HEK293T (cell line): ENCODE results near the gene SDS.

Experiments
- BHLHE40 ChIP-seq: fragments of 450-650 bp; IDR thresholded peaks from 2 replicates; pipeline ENCODE4 v1.6.1; 2016; ENCODE audit warnings: mild to moderate bottlenecking, moderate library complexity, borderline replicate concordance
- CTBP1 ChIP-seq: fragments of 450-650 bp; IDR thresholded peaks from 2 replicates; pipeline ENCODE4 v1.6.1; 2016; ENCODE audit warnings: borderline replicate concordance
- ELF4 ChIP-seq: fragments of 450-650 bp; IDR thresholded peaks from 2 replicates; pipeline ENCODE4 v1.6.1; 2017; ENCODE audit warnings: antibody characterized with exemption
- FOXA1 ChIP-seq: fragments of 450-650 bp; IDR thresholded peaks from 2 replicates; pipeline ENCODE4 v1.6.1; 2016; ENCODE audit warnings: mild to moderate bottlenecking
- FOXK2 ChIP-seq: fragments of 450-650 bp; IDR thresholded peaks from 2 replicates; pipeline ENCODE4 v1.6.1; 2016; ENCODE audit warnings: mild to moderate bottlenecking
- FOXM1 ChIP-seq: fragments of 450-650 bp; IDR thresholded peaks from 2 replicates; pipeline ENCODE4 v1.6.1; 2017; ENCODE audit warnings: mild to moderate bottlenecking, borderline replicate concordance
- L3MBTL2 ChIP-seq: fragments of 450-650 bp; conservative IDR thresholded peaks from 2 replicates; pipeline ENCODE4 v1.6.1; 2016; ENCODE audit warnings: mild to moderate bottlenecking
- LEF1 ChIP-seq: fragments of 450-650 bp; IDR thresholded peaks from 2 replicates; pipeline ENCODE4 v1.6.1; 2017; ENCODE audit warnings: mild to moderate bottlenecking, borderline replicate concordance
- SP1 ChIP-seq: fragments of 450-650 bp; IDR thresholded peaks from 2 replicates; pipeline ENCODE4 v1.6.1; 2017
- SUZ12 ChIP-seq: fragments of 450-650 bp; IDR thresholded peaks from 2 replicates; pipeline ENCODE4 v1.6.1; 2016; ENCODE audit warnings: mild to moderate bottlenecking
- TARDBP ChIP-seq: fragments of 450-650 bp; IDR thresholded peaks from 2 replicates; pipeline ENCODE4 v1.6.1; 2016
- ZNF384 ChIP-seq: fragments of 450-650 bp; IDR thresholded peaks from 2 replicates; pipeline ENCODE4 v1.6.1; 2016
- TF ChIP-seq, protein P1 (sequence below): fragments of 450-650 bp; IDR thresholded peaks from 2 replicates; pipeline ENCODE4 v1.6.1; 2016

DNA sequence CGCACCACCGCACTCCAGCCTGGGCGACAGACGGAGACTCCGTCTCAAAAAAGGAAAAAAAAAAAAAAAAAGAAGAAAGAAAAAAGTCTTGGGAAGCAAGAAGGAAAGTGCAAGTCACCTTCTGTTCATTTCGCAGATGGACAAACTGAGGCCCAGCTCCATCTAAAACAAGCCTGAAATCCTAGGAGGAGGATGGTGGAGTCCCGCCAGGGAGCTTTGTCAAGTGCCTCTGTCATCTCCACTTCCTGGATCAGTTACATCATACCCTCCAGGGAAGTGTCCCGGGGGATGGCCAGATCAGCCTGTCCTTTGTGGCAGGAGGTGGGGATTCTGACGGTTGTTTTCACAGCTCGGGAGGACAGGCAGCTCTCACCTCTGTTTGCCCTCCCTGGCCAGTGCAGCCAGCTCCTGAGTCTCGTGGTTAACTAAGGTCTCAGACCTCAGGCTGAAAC lies 9.8 kb upstream of the SDS start:
- TF ChIP-seq FOXK2 = no peak
- TF ChIP-seq, protein P1, sequence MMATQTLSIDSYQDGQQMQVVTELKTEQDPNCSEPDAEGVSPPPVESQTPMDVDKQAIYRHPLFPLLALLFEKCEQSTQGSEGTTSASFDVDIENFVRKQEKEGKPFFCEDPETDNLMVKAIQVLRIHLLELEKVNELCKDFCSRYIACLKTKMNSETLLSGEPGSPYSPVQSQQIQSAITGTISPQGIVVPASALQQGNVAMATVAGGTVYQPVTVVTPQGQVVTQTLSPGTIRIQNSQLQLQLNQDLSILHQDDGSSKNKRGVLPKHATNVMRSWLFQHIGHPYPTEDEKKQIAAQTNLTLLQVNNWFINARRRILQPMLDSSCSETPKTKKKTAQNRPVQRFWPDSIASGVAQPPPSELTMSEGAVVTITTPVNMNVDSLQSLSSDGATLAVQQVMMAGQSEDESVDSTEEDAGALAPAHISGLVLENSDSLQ = no peak
- TF ChIP-seq L3MBTL2 = no peak
- no peak for TF ChIP-seq FOXM1
- TF ChIP-seq ELF4 = no peak
- TF ChIP-seq FOXA1 = no peak
- no peak for TF ChIP-seq BHLHE40
- TF ChIP-seq ZNF384 = no peak
- TF ChIP-seq SP1 = no peak
- TF ChIP-seq CTBP1 = no peak
- TF ChIP-seq SUZ12 = no peak
- no peak for TF ChIP-seq TARDBP
- TF ChIP-seq LEF1 = no peak
